NCI-H748 (cell line): ENCODE results near the gene TAC3.
"Not testable (repeated sequence)": the region's sequence is repeated elsewhere in the genome, so short reads cannot be mapped to it uniquely, and the experiment has no call there.

ENCODE experiments used
- DNase-seq: peaks from one replicate; lab custom pipeline; 2025; ENCODE audit not compliant: unreplicated experiment; lab: John Stamatoyannopoulos, UW

TAC3 gene

GRCh38 chr12:57037264-57037663, 20.9 kb upstream of the TAC3 start:
- DNase-seq: no peak

GRCh38 chr12:57033431-57033830, 17.1 kb upstream of the TAC3 start:
- DNase-seq: no peak

- DNase-seq: no peak
Observed at GRCh38 chr12:57031789-57032188, 15.5 kb upstream of the TAC3 start.

- DNase-seq: peak; percentile 77
Observed at GRCh38 chr12:57031138-57031725, 14.9 kb upstream of the TAC3 start.

- DNase-seq: no peak
Observed at GRCh38 chr12:57029457-57029856, 13.1 kb upstream of the TAC3 start.

- DNase-seq: no peak
Observed at GRCh38 chr12:57027805-57028153, 11.4 kb upstream of the TAC3 start.

GRCh38 chr12:57027011-57027804, 10.9 kb upstream of the TAC3 start:
- no peak for DNase-seq

- no peak for DNase-seq
Observed at GRCh38 chr12:57025196-57025595, 8.9 kb upstream of the TAC3 start.

GRCh38 chr12:57022324-57022723, 6.0 kb upstream of the TAC3 start:
- DNase-seq: not testable (repeated sequence)

GRCh38 chr12:57019983-57020719, 3.8 kb upstream of the TAC3 start:
- DNase-seq: no peak

- no peak for DNase-seq
Observed at GRCh38 chr12:57018906-57019305, 2.6 kb upstream of the TAC3 start.

GRCh38 chr12:57018353-57018752, 2.0 kb upstream of the TAC3 start:
- DNase-seq: not testable (repeated sequence)

- DNase-seq: peak; percentile 11
Observed at GRCh38 chr12:57012600-57013465, 3.5 kb downstream of the TAC3 start.

GRCh38 chr12:57011438-57012424, 4.6 kb downstream of the TAC3 start:
- no peak for DNase-seq

- DNase-seq: peak; percentile 40
Observed at GRCh38 chr12:57010627-57011247, 5.6 kb downstream of the TAC3 start.

GRCh38 chr12:57009949-57010626, 6.2 kb downstream of the TAC3 start:
- no peak for DNase-seq

- peak; percentile 67 for DNase-seq
Observed at GRCh38 chr12:57008178-57008577, 8.2 kb downstream of the TAC3 start.

GRCh38 chr12:57006809-57007475, 9.4 kb downstream of the TAC3 start:
- no peak for DNase-seq
